HPDE6-E6E7 (cell line): ENCODE results near the gene CELA2B.
A peak's percentile ranks its signal among the peaks of the same experiment; 100 is the strongest.
"Not testable (repeated sequence)": the region's sequence is repeated elsewhere in the genome, so short reads cannot be mapped to it uniquely, and the experiment has no call there.

Experiments
- DNase-seq: peaks from one replicate; pipeline ENCODE4 v3.0.0; 2011; ENCODE audit warnings: missing footprints; ENCODE audit errors: extremely low spot score

CELA2B gene

GRCh38 chr1:15445390-15446122 is 30.3 kb upstream of the CELA2B start:
- no peak for DNase-seq

GRCh38 chr1:15446212-15446611 is 29.7 kb upstream of the CELA2B start:
- DNase-seq = no peak

DNA sequence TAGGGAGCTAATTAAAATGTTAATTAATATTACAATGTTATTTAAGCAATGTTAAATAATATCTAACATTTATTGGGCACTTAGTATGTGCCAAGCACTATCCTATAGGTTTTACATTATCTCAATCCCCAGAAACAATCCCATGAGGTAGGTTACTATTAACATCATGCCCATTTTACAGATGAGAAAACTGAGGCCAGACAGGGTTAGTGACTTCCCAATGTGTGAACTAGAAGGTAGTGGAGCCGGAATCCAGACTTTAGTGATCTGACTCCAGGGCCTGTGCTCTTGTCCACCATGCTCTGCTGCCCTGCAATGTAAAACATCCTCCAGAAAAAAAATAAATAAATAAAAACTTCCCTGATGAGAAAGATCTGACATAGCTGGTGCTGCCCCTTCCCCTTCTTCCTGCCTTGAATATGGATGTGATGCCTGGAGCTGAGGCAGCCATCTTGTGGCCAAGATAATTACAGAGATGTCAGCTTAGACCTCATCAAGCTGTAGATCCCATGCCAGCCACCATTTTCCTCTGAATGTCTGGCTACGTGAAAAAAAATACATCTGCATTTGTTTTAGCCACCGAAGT is 26.9 kb upstream of the CELA2B start:
- DNase-seq = no peak

DNA sequence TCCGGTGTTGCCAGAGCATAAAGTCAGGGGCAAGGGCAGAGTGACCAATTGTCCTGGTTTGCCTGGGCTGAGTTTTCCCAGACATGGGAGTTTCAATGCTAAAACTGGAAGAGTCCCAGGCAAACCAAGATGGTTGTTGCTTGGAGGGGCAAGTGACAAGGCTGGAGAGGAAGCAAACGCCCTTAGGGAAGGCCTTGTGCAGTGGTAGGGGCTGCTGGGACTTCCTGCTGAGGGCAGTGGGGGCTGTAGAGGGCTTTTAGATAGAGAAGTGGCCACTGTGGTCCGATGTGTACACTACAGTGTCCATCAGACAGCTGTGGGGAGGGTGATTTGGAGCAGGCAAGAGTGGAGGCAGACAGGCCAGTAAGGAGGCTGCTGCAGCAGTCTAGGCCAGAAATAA is 26.3 kb upstream of the CELA2B start:
- no peak for DNase-seq

GRCh38 chr1:15451014-15451722 is 24.7 kb upstream of the CELA2B start:
- DNase-seq = no peak

GRCh38 chr1:15452216-15452615 is 23.7 kb upstream of the CELA2B start:
- DNase-seq = no peak

DNA sequence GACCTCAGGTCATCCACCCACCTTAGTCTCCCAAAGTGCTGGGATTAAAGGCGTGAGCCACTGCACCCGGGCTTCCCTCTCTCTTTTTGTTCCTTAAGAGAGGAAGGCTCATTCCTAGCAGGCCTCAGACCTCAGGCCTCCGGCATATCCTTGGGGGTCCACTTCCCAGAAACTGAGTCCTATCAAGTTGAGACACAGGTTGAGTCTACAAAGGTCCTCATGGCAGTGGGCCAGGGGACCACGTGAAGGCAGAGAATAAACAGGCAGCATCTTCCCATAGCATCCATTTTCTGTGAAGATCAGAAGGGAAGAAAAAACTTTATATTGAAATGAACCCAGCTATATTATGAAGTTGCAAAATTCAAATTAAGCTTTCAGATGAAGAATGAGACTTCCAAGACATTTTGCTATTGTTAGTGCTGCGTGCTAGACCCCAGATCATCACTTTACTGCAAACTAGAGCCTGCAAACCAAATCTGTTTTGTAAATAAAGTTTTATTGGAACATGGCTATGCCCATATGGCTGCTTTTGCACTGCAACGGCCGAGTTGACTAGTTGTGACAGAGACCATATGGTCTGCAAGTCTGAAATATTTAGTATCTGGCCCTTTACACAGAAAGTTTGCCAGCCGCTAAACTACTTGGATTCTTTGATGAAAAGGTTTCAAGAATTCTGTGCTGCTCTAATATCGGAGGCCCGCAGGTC is 22.9 kb upstream of the CELA2B start:
- DNase-seq = no peak

DNA sequence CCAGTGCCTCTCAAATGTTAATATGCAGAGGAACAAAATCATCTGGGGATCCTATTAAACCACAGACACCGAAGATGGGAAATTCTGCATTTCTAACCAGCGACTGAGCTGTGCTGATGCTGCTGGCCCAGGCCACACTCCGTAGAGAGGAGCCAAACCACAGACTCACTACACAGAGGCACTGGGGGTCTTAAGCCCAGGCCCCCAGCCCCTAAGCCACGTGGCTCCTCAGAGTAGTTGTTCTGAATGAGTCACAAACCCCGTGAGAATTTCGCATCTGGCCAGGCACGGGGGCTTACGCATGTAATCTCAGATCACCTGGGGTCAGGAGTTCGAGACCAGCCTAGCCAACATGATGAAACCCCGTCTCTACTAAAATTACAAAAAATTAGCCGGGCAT is 22.2 kb upstream of the CELA2B start:
- DNase-seq = no peak

DNA sequence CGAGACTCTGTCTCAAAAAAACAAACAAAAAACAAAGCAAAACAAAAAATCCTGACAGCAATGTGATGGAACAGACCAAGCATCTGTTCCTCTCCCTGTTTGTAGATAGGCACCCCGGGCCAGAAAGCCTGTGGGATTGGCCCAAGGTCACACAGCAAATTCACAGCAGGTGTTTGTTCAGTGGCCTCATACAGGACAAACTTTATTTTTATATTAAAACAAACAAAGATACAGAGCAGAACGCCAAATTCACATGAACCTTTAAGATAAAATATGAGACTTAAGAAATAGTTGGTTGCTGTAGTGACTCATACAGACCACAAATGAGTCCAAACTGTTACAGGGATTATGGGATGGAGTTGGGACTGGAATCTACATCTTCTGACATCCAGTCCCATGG is 21.6 kb upstream of the CELA2B start:
- DNase-seq = no peak

DNA sequence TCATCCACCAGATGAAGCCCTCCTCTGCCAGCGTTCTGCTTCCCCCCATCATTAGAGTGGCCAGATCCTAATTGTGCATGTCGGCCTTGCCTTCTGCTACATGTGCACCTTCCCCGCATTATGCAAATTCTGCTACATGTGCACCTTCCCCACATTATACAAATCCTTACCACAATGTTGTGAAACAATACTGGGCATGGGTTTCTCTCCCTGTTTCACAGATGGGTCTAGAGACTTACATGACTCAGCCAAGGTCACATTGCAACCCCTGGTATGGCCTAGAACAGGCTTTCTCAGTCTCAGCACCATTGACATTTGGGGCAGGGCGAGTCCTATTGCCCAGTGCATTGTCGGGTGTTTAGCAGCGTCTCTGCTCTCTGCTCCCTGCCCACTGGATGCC is 20.4 kb upstream of the CELA2B start:
- no peak for DNase-seq

DNA sequence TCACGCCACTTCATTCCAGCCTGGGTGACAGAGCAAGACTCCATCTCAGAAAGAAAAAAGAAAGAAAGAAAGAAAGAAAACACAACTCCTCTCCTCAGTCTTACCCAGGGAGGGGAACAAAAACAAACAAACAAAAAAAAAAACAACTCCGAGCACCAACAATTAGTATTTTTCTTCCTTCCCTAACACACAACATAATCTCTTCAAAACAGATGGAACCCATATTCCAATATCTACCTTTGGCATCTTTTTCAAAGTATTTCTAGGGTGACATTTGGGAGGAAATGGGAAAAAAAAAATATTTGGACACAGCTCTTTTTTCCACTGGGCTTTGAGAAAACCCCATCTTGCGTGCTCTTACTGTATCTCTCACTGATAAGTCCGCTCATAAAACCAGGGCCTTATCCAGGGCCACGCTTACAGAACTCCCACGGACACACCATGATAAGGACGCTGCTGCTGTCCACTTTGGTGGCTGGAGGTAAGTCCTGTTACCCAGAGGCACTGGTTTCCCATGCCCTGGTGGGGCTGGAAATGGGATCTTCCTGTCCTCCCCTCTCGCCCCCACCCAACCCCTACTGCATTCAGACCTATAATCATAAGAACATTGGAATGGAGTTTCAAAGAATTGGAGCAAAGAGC is 19.5 kb upstream of the CELA2B start, which contains the start of gene CELA2A:
Gene CELA2A, plus strand, starts transcription at position 420 of the 642 bp plus-strand sequence. Its CDS starts 22 bp downstream, at position 442.
- DNase-seq = no peak

GRCh38 chr1:15457585-15457984 is 18.3 kb upstream of the CELA2B start:
- DNase-seq = no peak

DNA sequence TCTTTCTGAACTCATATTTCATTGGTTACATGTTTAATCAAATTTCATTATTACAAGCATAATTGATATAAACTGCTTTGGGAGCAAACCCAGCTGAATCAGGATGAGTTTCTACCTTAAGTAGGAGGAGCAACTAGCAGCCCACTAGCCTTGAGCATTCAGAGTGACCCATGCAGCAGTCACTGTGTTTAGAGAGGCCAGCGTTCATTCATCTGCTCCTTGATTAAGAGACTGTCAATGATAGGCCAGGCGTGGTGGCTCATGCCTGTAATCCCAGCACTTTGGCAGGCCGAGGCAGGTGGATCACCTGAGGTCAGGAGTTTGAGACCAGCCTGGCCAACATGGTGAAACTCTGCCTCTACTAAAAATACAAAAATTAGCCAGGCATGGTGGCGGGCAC is 17.5 kb upstream of the CELA2B start:
- DNase-seq = not testable (repeated sequence)

DNA sequence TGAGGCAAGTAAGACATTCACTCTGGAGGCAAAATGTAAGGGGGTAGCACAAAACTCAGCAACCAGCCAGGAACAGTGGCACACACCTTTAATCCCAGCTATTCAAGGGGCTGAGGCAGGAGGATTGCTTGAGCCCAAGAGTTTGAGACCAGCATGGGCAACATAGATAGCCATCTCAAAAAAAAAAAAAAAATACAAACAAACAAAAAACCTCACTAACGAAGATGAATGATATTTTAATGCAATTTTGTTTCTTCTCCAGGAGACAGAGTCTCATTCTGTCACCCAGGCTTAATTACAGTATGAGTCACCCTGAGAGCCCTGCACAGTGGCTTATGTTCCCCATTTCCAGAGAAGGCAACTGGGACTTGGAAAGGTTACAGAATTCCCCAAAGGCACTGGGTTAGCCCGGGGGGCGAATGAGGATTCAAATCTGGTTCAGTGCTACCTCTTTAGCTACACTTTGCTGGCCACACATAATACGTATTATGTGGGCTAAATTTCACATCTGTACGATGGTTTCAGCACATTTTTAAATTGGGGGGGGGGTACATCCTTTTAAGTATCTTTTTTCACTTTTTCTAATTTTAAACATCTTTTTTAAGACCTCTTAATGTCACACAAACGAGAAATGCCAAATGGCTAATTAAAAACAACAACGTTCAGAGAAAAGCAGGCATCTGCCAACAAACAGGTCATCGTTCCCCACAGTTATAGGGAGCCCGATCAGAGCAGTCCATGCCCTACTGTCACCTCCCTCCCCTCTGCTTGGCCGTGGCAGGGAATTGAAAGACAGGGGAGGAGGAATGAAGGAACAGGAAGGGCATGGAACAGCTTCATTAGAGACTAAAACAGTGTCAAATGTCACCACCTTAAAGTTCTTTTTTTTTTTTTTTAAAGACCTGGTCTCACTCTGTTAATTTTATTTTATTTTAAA is 15.9 kb upstream of the CELA2B start:
- no peak for DNase-seq

DNA sequence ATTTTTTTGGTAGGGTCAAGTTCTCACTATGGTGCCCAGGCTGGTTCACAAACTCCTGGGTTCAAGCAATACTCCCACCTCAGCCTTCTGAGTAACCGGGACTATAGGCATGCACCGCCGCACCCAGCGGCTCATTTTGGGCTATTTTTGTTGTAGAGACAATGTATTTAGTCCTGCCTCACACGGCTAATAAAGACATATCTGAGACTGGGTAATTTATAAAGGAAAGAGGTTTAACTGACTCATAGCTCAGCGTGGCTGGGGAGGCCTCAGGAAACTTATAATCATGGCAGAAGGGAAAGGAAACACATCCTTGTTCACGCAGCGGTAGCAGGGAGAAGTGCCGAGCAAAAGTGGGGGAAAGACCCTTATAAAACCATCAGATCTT is 15.2 kb upstream of the CELA2B start:
- no peak for DNase-seq

GRCh38 chr1:15463064-15463800 is 12.7 kb upstream of the CELA2B start:
- peak; percentile 25 for DNase-seq

DNA sequence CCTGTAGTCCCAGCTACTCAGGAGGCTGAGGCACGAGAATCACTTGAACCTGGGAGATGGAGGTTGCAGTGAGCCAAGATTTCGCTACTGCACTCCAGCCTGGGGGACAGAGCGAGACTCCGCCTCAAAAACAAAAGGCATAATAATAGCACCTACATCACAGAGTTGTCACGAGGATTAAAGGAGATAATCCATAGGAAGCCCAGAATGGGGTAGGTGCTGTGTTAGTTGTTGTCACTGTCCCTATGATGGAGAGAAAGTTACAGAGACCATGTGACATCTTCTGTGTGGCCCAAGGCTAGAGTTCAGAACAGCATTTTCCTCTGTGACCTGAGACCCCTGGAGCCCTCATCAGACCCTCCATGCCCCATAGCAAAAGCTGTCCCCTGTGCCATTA is 12.0 kb upstream of the CELA2B start:
- DNase-seq = not testable (repeated sequence)

DNA sequence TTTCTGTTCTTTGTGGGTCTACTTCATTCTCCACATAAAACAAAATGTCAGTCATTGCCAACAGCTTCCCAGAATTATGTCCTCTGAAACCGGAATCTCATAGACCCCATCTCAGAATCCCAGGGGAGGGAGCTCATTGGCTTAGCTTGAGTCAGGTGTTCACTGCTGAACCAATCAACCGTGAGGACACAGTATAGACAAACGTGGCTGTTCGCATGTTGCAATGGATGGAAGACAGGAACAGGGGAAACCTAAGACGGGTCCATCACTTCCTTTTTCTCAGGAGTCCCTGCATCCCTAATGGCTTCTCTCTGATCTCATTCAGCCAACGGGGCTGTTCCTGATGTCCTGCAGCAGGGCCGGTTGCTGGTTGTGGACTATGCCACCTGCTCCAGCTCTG is 10.2 kb upstream of the CELA2B start:
- DNase-seq = no peak

- not testable (repeated sequence) for DNase-seq
These were observed 8.8 kb upstream of the CELA2B start for GRCh38 chr1:15466955-15467625.
